IgD-negative memory B cell (primary cell): Measurements from ENCODE around the gene ACLY. TPM values are rescaled to one million over a fixed set of nuclear protein-coding genes. Genes with fewer than 3 reads are reported as not detected.
A peak's percentile ranks its signal among the peaks of the same experiment; 100 is the strongest.

ENCODE experiments used
- H3K27ac Mint-ChIP-seq, 3 donors: one replicate each; pipeline ENCODE4 v1.8.0; 2020 to 2022; ENCODE audit warnings: mild to moderate bottlenecking in 3 of 3, mixed read lengths in 3 of 3, moderate library complexity in 1 of 3
- H3K27me3 Mint-ChIP-seq: one replicate; pipeline ENCODE4 v1.8.0; 2021; ENCODE audit warnings: mixed read lengths
- H3K36me3 Mint-ChIP-seq: one replicate; pipeline ENCODE4 v1.8.0; 2020; ENCODE audit warnings: mild to moderate bottlenecking, mixed read lengths
- H3K4me1 Mint-ChIP-seq, 3 donors: one replicate each; pipeline ENCODE4 v1.8.0; 2020 to 2022; ENCODE audit warnings: mixed read lengths in 3 of 3, mild to moderate bottlenecking in 1 of 3
- H3K4me3 Mint-ChIP-seq, 4 donors: one replicate each; pipeline ENCODE4 v1.8.0; 2020 to 2022; ENCODE audit warnings: mild to moderate bottlenecking in 4 of 4, mixed read lengths in 4 of 4, moderate library complexity in 3 of 4
- H3K9me3 Mint-ChIP-seq, 3 donors: one replicate each; pipeline ENCODE4 v1.8.0; 2020 to 2021; ENCODE audit warnings: mixed read lengths in 3 of 3, mild to moderate bottlenecking in 1 of 3
- polyA plus RNA-seq: library from polyadenylated mRNA; unstranded; fragments of 300-500 nt; fragmentation: Illumina TruSeq; gene quantifications from one replicate; pipeline ENCODE4 v1.2.3, GENCODE V29; 2021

The ACLY gene
- polyA plus RNA-seq, 1 donor from 2014 or later, result 52.9 TPM

DNA sequence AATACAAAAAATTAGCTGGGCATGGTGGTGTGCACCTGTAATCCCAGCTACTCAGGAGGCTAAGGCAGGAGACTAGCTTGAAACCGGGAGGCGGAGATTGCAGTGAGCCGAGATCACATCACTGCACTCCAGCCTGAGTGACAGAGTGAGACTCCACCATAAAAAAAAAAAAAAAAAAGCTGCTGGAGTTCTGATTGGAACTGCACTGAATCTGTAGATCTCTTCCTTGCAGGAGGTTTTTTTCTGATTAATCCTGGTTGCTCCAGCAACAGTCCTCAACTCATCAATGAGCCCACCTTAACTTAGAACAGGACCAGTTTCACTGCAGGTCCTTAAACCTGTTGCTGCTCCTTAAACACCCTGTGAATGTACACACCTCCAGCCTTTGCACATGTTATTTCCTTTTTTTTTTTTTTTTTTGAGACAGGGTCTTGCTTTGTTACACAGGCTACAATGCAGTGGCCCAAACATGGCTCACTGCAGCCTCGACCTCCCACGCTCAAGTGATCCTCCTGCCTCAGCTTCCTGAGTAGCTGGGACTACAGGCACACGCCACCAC lies 10.0 kb upstream of the ACLY start:
- Mint-ChIP-seq H3K27ac (peak overlapping the region in 2 of 3 donors; percentile 88 to 98), H3K4me1 (peaks cover 11 to 29% (median 26%) of the 10 kb centered on the region in 3 donors), H3K27me3 (no peaks in the 10 kb centered on the region), H3K4me3 (peak overlapping the region in 3 of 4 donors; percentile 64 to 99 (median 89)), H3K36me3 (no peaks in the 10 kb centered on the region), H3K9me3 (no peaks in the 10 kb centered on the region)

DNA sequence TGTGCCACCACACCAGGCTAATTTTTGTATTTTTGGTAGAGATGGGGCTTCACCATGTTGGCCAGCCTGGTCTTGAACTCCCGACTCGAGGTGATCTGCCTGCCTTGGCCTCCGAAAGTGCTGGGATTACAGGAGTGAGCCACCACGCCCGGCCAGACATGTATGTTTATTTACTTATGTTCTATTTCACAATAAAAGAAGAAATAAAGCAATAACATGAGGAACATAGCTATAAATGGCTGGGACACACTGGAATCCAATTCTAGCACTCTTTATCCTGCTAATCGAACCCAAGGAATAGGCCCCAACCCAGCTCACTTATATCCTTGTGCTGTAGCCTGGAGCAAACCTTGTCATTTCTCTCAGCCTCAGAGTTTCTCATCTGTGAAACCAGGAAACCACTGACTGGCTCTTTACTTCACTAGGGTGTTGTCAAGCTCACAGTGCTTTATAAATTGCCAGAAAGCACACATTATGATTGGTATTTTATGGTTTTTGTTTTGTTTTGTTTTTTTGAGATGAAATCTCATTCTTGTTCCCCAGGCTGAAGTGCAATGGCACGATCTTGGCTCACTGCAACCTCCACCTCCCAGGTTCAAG lies 7.3 kb upstream of the ACLY start:
- H3K27ac Mint-ChIP-seq, result peak overlapping the region in 1 of 3 donors; percentile 25
- H3K36me3 Mint-ChIP-seq, result no peaks in the 10 kb centered on the region
- peak overlapping the region in 1 of 4 donors; percentile 24 for H3K4me3 Mint-ChIP-seq
- H3K4me1 Mint-ChIP-seq, result peaks cover 7 to 25% (median 24%) of the 10 kb centered on the region in 3 donors
- H3K27me3 Mint-ChIP-seq, result no peaks in the 10 kb centered on the region
- H3K9me3 Mint-ChIP-seq, result no peaks in the 10 kb centered on the region

DNA sequence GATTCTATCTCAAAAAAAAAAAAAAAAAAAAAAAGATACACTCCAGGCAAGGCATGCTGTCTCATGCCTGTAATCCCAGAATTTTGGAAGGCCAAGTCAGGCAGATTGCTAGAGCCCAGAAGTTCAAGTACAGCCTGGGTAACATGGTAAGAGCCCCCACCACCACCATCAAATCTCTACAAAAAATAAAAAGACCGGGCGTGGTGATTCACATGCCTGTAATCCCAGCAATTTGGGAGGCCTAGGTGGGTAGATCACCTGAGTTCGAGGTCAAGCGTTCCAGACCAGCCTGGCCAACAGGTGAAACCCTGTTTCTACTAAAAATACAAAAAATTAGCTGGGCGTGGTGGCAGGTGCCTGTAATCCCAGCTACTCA lies 1.8 kb upstream of the ACLY start:
- Mint-ChIP-seq H3K36me3 (no peaks in the 10 kb centered on the region), H3K9me3 (no peaks in the 10 kb centered on the region), H3K27ac (peak overlapping the region in 1 of 3 donors; percentile 72), H3K4me1 (peaks cover 12 to 21% (median 19%) of the 10 kb centered on the region in 3 donors), H3K4me3 (peak overlapping the region in 1 of 4 donors; percentile 97), H3K27me3 (no peaks in the 10 kb centered on the region)

DNA sequence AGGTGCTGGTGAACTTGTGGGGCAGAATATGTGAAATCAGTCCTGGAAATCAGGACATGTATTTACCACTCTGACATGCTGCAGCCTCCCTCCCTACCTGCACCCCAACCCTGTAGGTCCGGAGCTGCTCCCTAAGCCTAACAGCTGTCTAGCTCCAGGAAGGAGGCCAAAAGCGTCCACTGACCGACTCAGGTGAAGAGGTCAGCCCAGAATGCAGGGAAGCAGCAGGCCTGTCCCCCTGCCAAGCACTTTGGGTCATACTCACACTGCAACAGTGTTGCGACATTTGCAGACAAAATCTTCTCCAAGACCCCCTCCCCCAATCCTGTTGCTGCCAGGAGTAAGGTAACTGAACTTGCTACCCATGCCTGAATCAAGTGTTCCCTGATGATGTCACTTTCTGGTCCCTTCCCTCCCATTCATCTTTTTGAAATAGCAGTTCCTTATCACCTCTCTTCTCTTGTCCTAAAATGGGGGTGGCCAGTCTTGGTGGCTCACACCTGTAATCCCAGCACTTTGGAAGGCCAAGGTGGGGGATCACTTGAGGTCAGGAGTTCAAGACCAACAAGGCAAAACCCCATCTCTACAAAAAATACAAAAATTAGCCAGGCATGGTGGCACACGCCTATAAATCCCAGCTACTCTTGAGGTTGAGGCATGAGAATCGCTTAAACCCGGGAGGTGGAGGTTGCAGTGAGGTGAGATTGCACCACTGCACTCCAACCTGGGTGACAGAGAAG lies 1.3 kb upstream of the ACLY start:
- Mint-ChIP-seq H3K27me3 (no peaks in the 10 kb centered on the region), H3K4me1 (peaks cover 14 to 21% (median 21%) of the 10 kb centered on the region in 3 donors), H3K27ac (peak overlapping the region in 1 of 3 donors; percentile 72), H3K4me3 (peak overlapping the region in 2 of 4 donors; percentile 92 to 97), H3K9me3 (no peaks in the 10 kb centered on the region), H3K36me3 (no peaks in the 10 kb centered on the region)

DNA sequence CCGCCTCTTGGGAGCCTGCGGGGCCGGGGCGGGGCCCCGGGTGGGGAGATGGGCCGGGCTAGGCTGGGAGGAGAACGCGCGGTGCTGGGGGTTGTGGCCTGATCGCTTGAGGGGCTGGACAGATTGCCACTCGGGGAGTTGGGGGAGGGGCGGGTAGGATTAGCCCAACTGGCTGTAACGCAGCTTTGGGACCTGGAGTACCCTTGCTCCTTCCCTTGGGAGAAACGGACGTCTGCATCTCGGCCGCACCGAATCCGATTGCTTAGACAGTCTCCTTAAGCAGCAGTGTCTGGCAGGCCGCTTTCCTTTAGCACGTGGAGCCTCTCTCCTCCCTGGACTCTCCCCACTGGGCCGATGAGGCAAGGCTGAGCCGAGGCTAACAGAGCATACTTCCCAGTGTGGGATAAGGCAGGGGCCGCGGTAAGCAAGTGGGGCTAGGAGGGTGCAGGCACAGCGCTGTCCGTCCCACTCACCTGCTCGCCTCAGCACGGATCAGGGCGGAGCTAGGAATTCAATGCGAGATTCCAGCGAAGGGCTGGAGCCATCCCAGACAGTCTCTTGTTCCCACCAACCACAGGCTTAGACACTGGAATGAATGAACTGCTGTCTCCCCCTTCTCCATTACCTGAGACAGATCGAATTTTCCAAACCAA lies 540 bp upstream of the ACLY start:
- Mint-ChIP-seq H3K4me3 (peak overlapping the region; percentile 92 to 97 (median 94)), H3K36me3 (no peaks in the 10 kb centered on the region), H3K9me3 (no peaks in the 10 kb centered on the region), H3K27ac (peak overlapping the region; percentile 72 to 92 (median 89)), H3K4me1 (peaks cover 19 to 26% (median 24%) of the 10 kb centered on the region in 3 donors), H3K27me3 (no peaks in the 10 kb centered on the region)

DNA sequence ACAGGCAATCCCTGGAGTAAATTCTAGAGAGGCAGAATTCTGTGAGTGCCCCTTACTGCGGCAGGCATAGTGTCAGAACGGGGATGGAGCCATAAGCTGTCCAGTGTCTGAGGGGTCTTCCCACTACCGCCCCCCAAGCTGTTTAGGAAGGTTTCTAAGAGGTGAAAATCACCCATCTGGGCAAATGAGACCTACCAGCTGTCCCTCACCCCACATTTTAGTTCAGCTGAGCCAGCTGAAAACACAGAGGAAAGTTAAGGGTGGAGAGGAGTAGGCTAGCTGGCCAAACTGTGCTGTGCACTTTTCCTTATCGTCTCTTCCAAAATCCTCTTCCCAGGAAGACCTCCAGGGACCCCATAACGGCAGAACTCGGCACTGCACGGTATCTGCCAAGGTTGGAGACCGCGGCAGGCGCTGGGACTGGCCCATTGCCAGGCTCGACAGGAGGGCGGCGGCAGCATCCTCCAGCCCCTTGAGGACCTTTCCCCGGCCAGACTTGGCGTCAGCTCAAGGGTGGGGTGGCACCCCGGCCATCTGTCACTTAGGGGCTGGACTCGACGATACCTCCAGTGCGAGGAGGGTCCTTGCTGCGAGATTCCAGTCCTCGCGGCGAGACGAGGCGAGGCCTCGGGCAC lies 955 bp downstream of the ACLY start:
- Mint-ChIP-seq H3K27ac (peak overlapping the region in 2 of 3 donors; percentile 72 to 89), H3K4me1 (peaks cover 19 to 31% (median 30%) of the 10 kb centered on the region in 3 donors), H3K27me3 (no peaks in the 10 kb centered on the region), H3K9me3 (no peaks in the 10 kb centered on the region), H3K36me3 (no peaks in the 10 kb centered on the region), H3K4me3 (peak overlapping the region; percentile 92 to 97 (median 94))

DNA sequence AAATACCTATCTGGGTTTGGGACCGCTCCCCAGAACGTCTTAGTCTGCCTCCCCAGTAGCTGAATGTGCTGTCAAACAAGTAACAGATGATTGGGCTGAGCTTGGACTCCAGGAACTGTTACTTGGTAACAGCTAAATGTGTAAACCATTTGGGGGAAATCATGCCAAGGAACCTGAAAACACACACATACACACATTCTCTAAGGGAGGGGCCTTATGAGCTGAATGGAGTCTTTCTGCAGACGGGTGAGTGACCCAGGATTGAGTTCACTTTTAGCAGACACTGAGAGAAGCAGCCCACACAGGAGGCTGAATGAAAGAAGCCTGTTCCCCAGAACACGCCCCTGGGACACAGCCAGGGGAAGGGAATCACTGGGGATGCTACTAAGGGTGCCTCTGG lies 1.6 kb downstream of the ACLY start:
- peak overlapping the region; percentile 92 to 97 (median 94) for H3K4me3 Mint-ChIP-seq
- no peaks in the 10 kb centered on the region for H3K9me3 Mint-ChIP-seq
- peak overlapping the region in 2 of 3 donors; percentile 62 to 72 for H3K27ac Mint-ChIP-seq
- H3K4me1 Mint-ChIP-seq, result peaks cover 19 to 28% (median 27%) of the 10 kb centered on the region in 3 donors
- H3K36me3 Mint-ChIP-seq, result no peaks in the 10 kb centered on the region
- no peaks in the 10 kb centered on the region for H3K27me3 Mint-ChIP-seq

DNA sequence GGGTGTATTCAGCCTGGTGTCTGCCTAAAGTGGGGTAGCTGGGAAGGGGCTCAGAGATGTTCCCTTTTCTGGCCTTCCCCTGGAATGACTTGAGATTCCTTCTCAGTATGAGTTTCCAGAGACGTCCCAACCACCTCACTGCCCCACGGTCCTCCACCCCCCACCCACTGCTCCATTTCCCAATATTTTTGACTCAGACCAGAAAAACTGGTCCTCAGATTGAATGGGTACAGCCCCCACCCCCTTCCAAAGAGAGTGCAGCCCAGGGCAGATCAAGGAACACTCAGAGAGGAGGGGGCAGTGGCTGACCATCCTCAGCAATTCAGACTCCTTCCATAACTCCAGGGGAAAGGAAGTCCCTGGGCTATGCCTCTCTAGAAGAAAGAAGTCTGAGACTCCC lies 3.2 kb downstream of the ACLY start:
- H3K9me3 Mint-ChIP-seq, result no peaks in the 10 kb centered on the region
- H3K4me1 Mint-ChIP-seq, result peaks cover 19 to 28% (median 27%) of the 10 kb centered on the region in 3 donors
- no peaks in the 10 kb centered on the region for H3K36me3 Mint-ChIP-seq
- H3K27ac Mint-ChIP-seq, result peak overlapping the region in 2 of 3 donors; percentile 39 to 47
- H3K4me3 Mint-ChIP-seq, result peak overlapping the region in 2 of 4 donors; percentile 22 to 82
- H3K27me3 Mint-ChIP-seq, result no peaks in the 10 kb centered on the region

DNA sequence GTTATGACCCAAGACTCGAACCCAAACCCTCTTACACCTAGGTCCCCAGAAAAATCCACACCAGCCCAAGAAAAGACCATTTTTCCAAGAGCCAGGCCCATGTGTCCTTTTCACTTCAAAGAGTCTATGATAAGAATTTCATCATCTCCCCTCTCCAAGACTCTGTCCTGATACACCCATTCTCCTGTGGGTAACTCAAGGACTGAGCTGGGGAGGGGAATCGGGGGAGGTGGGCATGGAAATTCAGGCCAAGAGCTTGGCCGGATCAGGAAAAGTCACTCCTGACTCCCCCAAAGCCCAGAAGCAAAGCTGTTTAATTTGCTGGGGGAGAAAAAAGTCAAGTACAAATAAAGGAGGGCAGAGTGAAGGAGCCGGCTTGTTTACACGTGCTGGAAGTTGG lies 3.7 kb downstream of the ACLY start:
- Mint-ChIP-seq H3K27ac (peak overlapping the region in 1 of 3 donors; percentile 34), H3K4me3 (peak overlapping the region in 2 of 4 donors; percentile 45 to 58), H3K36me3 (peaks cover 2% of the 10 kb centered on the region), H3K4me1 (peaks cover 19 to 28% (median 26%) of the 10 kb centered on the region in 3 donors), H3K27me3 (no peaks in the 10 kb centered on the region), H3K9me3 (no peaks in the 10 kb centered on the region)

DNA sequence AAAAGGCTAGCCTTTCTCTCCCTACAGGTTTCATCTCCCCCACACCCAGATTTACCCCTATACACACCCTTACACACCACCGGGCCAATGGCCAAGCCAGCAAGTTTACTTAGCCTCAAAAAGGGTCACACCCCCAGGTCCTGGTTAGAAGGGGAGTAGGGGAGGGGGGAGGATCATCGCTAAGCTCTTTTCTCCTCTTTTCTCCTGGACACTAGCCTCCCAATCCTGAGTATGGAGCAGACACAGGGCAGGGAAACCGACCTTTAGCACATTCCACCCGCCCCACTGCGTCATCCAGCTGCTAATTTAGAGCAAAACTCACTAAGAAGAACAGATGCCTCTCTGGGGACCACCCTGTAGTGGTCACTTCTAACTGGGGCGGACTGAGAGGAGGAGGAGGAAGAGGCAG lies 4.4 kb downstream of the ACLY start:
- H3K4me3 Mint-ChIP-seq, result peak overlapping the region in 1 of 4 donors; percentile 58
- H3K27ac Mint-ChIP-seq, result peak overlapping the region in 1 of 3 donors; percentile 34
- no peaks in the 10 kb centered on the region for H3K9me3 Mint-ChIP-seq
- peaks cover 2% of the 10 kb centered on the region for H3K36me3 Mint-ChIP-seq
- peaks cover 19 to 26% (median 26%) of the 10 kb centered on the region in 3 donors for H3K4me1 Mint-ChIP-seq
- no peaks in the 10 kb centered on the region for H3K27me3 Mint-ChIP-seq

DNA sequence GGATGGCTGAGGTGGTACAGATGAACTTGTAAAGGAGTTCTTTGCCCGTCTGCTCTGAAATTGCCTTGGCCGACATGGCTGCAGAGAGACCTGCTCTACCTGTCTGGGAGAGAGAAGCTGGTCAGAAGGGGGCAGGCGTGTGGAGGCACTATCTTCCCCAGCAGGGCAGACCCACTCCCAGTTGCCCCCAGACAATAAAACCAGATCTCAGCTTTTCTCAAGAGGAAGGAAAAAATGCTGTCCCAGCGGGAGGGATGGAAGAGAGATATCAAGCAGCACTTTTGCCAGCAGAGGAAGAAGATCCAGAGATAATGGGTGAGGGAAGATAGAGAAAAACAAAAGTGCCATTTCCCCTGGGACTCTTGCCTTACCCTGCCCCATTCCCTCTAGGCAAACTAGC lies 5.0 kb downstream of the ACLY start:
- peaks cover 19 to 26% (median 26%) of the 10 kb centered on the region in 3 donors for H3K4me1 Mint-ChIP-seq
- H3K9me3 Mint-ChIP-seq, result no peaks in the 10 kb centered on the region
- peaks cover 2% of the 10 kb centered on the region for H3K36me3 Mint-ChIP-seq
- peak overlapping the region in 1 of 3 donors; percentile 77 for H3K27ac Mint-ChIP-seq
- H3K27me3 Mint-ChIP-seq, result no peaks in the 10 kb centered on the region
- no peak overlapping the region for H3K4me3 Mint-ChIP-seq

DNA sequence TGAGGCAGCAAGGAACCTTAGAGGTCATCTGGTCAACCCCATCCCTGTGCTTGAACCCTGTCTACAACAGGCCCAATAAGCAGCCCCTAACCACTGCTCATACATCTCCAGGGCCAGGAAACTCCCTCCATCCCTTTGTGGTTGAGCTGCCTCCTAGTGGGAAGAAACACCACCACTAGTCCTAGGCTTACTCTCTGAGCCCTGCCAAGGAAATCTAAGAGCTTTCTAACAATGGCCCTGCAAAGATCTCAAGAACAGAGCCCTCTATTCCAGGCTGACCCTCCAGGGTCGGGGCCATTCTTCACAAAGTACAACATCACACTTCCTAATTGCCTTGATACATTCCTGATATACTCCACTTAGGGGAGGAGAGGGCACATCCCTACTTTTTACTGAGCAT lies 5.8 kb downstream of the ACLY start:
- Mint-ChIP-seq H3K27me3 (no peaks in the 10 kb centered on the region), H3K27ac (no peak overlapping the region), H3K4me3 (peak overlapping the region in 1 of 4 donors; percentile 40), H3K4me1 (peaks cover 19 to 26% (median 26%) of the 10 kb centered on the region in 3 donors), H3K9me3 (no peaks in the 10 kb centered on the region), H3K36me3 (peaks cover 2% of the 10 kb centered on the region)

DNA sequence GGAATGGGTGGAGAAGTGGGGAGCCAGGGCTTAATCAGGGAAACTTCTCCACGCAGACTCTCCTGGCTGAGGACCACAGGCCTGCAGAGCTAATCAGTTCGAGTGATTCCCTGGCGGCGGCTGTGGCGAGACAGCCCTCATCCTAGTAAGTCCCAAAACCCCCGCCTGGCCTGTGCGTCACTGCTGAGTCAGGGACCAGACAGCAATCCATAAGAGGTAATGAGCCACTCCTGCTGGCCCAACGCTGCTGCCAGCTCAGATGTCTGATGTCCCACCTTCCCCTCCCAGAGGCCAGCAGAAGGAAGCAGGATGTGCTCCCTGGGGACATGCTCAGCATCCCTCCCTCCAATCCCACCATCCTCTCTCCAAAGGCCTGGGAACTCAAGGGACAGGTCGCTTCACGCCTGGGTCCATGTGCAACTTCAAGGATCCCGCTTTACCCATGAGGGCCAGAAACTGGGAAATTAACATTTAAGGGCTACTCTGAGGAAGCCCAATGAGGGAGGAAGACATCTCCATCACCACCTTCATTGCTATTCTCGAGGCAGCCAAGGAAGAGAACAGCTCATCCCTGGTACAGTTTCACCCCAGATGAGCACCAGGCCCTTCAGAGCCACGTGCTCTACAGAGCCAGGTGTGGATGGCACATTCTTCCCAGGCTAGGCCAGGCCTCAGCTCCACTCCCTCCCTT lies 7.9 kb downstream of the ACLY start:
- no peak overlapping the region for H3K4me3 Mint-ChIP-seq
- H3K4me1 Mint-ChIP-seq, result peaks cover 10 to 14% (median 13%) of the 10 kb centered on the region in 3 donors
- no peaks in the 10 kb centered on the region for H3K9me3 Mint-ChIP-seq
- H3K27ac Mint-ChIP-seq, result no peak overlapping the region
- no peaks in the 10 kb centered on the region for H3K27me3 Mint-ChIP-seq
- peaks cover 2% of the 10 kb centered on the region for H3K36me3 Mint-ChIP-seq

DNA sequence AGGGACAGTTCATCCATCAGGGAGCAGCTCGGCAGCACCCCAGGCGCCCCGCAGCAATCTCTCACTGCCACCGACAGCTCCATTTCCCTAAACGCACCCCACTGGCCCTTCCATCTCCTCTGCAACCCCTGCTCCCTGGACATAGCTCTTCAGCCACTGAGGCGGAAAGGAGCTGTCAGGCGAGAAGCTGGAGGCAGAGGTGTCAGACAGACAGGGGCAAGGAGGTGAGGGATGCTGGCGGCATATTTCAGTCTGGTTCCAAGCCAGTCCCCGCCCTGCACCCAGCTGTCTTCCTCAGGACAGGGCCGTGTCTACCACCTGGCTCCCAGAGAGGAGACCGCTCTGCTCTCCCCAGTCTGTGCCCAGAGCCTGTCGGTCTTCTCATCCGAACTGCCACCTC lies 9.7 kb downstream of the ACLY start:
- Mint-ChIP-seq H3K4me1 (peaks cover 0 to 6% (median 5%) of the 10 kb centered on the region in 3 donors), H3K36me3 (peaks cover 2% of the 10 kb centered on the region), H3K9me3 (no peaks in the 10 kb centered on the region), H3K27me3 (no peaks in the 10 kb centered on the region), H3K27ac (peak overlapping the region in 1 of 3 donors; percentile 57), H3K4me3 (no peak overlapping the region)
